ENCODE results near the gene FLNB.

GRCh38 chr3:58001086-58001467 is 7.1 kb upstream of the FLNB start:
- no peak for TF ChIP-seq EZH2 (IDR thresholded peaks at IDR 0.05; ENCODE audit: low read depth, low read length, severe bottlenecking)
- TF ChIP-seq HDAC6 (IDR thresholded peaks at IDR 0.05; ENCODE audit: low read depth, low read length) = no peak
- TF ChIP-seq, protein P1, sequence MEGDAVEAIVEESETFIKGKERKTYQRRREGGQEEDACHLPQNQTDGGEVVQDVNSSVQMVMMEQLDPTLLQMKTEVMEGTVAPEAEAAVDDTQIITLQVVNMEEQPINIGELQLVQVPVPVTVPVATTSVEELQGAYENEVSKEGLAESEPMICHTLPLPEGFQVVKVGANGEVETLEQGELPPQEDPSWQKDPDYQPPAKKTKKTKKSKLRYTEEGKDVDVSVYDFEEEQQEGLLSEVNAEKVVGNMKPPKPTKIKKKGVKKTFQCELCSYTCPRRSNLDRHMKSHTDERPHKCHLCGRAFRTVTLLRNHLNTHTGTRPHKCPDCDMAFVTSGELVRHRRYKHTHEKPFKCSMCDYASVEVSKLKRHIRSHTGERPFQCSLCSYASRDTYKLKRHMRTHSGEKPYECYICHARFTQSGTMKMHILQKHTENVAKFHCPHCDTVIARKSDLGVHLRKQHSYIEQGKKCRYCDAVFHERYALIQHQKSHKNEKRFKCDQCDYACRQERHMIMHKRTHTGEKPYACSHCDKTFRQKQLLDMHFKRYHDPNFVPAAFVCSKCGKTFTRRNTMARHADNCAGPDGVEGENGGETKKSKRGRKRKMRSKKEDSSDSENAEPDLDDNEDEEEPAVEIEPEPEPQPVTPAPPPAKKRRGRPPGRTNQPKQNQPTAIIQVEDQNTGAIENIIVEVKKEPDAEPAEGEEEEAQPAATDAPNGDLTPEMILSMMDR (IDR thresholded peaks at IDR 0.05; ENCODE audit: control extremely low read depth in 1 of 3, insufficient read depth in 1 of 3, low read depth in 1 of 3, low read length in 3 of 3) = no peak
